BJ (cell line): Measurements from ENCODE around the gene BRWD1. TPM values are rescaled to one million over a fixed set of nuclear protein-coding genes. Genes with fewer than 3 reads are reported as not detected.
"Not testable (repeated sequence)": the region's sequence is repeated elsewhere in the genome, so short reads cannot be mapped to it uniquely, and the experiment has no call there.

Experiments used
- CTCF ChIA-PET: fragments of 350-600 bp; formaldehyde crosslinking; extraction: SDS; loops from one replicate; lab custom pipeline; 2021; ENCODE audit warnings: antibody characterized with exemption, inconsistent platforms; lab: Yijun Ruan, JAX
- POLR2A ChIA-PET: fragments of 300-600 bp; sonication (Branson Sonifier 250); formaldehyde crosslinking; extraction: SDS; loops from one replicate; lab custom pipeline; 2021; ENCODE audit warnings: antibody characterized with exemption; lab: Charles Lee
- DNase-seq: peaks from one replicate; pipeline ENCODE4 v3.0.0-alpha.2; 2011; ENCODE audit warnings: low read depth
- H3K27me3 ChIP-seq: 2 replicates; pipeline ENCODE4 v1.6.0; 2011; ENCODE audit warnings: low read length; ENCODE audit not compliant: control insufficient read depth, insufficient read depth
- H3K36me3 ChIP-seq: 2 replicates; pipeline ENCODE4 v1.5.1; 2011; ENCODE audit warnings: low read length; ENCODE audit not compliant: control insufficient read depth, insufficient read depth
- H3K4me3 ChIP-seq: 2 replicates; pipeline ENCODE4 v1.5.1; 2011; ENCODE audit warnings: low read depth, mild to moderate bottlenecking, control low read depth, low read length
- polyA plus RNA-seq: library from polyadenylated mRNA; depleted of rRNA; stranded (reverse); fragments of >200 nt; gene quantifications from 2 replicates; pipeline ENCODE4 v1.2.3, GENCODE V29; 2011
- TF ChIP-seq, protein P1 (sequence below): IDR thresholded peaks from 2 replicates; pipeline ENCODE4 v1.5.1; 2011; ENCODE audit warnings: low read depth, mild to moderate bottlenecking, control low read depth, inconsistent platforms, low read length, moderate library complexity; ENCODE audit not compliant: insufficient read depth

Gene BRWD1
- polyA plus RNA-seq, 1 experiment = 5.9 TPM

GRCh38 chr21:39232861-39233291 is 80.6 kb downstream of the BRWD1 start:
- no peak overlapping the region for H3K4me3 ChIP-seq
- POLR2A ChIA-PET = no interaction called here
- H3K36me3 ChIP-seq = peaks cover 11% of the 10 kb centered on the region
- DNase-seq = no peak
- no peaks in the 10 kb centered on the region for H3K27me3 ChIP-seq
- TF ChIP-seq, protein P1, sequence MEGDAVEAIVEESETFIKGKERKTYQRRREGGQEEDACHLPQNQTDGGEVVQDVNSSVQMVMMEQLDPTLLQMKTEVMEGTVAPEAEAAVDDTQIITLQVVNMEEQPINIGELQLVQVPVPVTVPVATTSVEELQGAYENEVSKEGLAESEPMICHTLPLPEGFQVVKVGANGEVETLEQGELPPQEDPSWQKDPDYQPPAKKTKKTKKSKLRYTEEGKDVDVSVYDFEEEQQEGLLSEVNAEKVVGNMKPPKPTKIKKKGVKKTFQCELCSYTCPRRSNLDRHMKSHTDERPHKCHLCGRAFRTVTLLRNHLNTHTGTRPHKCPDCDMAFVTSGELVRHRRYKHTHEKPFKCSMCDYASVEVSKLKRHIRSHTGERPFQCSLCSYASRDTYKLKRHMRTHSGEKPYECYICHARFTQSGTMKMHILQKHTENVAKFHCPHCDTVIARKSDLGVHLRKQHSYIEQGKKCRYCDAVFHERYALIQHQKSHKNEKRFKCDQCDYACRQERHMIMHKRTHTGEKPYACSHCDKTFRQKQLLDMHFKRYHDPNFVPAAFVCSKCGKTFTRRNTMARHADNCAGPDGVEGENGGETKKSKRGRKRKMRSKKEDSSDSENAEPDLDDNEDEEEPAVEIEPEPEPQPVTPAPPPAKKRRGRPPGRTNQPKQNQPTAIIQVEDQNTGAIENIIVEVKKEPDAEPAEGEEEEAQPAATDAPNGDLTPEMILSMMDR = no peak
- CTCF ChIA-PET = interaction anchor here (0.6 kb wide), 1 partner anchor 9 kb away, joined by 3 read pairs; no protein-coding TSS in a partner anchor

- TF ChIP-seq, protein P1 = no peak
- ChIA-PET POLR2A (no interaction called here), CTCF (no interaction called here)
- peaks cover 3% of the 10 kb centered on the region; the same call in 1 of the 2 replicates for H3K36me3 ChIP-seq
- no peaks in the 10 kb centered on the region for H3K27me3 ChIP-seq
- H3K4me3 ChIP-seq = no peak overlapping the region
- no peak for DNase-seq
Observed at GRCh38 chr21:39224930-39225329, 88.5 kb downstream of the BRWD1 start.

DNA sequence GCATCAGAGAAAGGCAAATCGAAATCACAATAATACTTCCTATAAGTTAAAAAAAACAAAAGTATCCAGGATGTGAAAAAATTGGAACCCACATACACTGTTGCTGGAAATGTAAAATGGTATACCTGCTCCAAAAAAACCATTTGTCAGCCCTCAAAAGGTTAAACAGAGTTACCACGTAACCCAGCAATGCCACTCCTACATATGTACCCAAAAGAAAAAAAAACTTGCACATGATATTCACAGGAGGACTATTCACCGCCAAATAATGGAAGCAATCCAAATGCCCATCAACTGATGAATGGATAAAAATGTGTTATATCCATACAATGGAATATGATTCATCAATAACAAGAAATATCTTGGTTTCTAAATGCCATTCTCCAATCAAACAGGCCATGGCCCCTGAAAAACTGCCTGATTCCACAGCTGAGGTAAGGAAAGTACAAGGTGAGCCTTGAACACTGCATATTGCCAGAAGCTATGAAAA is 91.4 kb downstream of the BRWD1 start:
- H3K36me3 ChIP-seq = 0 out of 2 replicates have a peak, but pooled peaks cover 1% of the 10 kb centered on the region
- DNase-seq = no peak
- TF ChIP-seq, protein P1 = no peak
- ChIA-PET POLR2A (no interaction called here), CTCF (no interaction called here)
- no peaks in the 10 kb centered on the region for H3K27me3 ChIP-seq
- no peak overlapping the region for H3K4me3 ChIP-seq

GRCh38 chr21:39221282-39221996 is 92.0 kb downstream of the BRWD1 start:
- no peak overlapping the region for H3K4me3 ChIP-seq
- ChIA-PET CTCF (no interaction called here), POLR2A (no interaction called here)
- H3K36me3 ChIP-seq = peaks cover 2% of the 10 kb centered on the region; the same call in 1 of the 2 replicates
- TF ChIP-seq, protein P1 = no peak
- H3K27me3 ChIP-seq = no peaks in the 10 kb centered on the region
- no peak for DNase-seq

GRCh38 chr21:39220875-39221274 is 92.6 kb downstream of the BRWD1 start:
- DNase-seq, H3K27me3 ChIP-seq, CTCF ChIA-PET, POLR2A ChIA-PET, H3K36me3 ChIP-seq, H3K4me3 ChIP-seq: not testable (repeated sequence)
